DMS 273 (cell line): ENCODE results near the gene FSIP2.
"Not testable (repeated sequence)": the region's sequence is repeated elsewhere in the genome, so short reads cannot be mapped to it uniquely, and the experiment has no call there.

Source experiments
- DNase-seq: peaks from one replicate; lab custom pipeline; 2025; ENCODE audit not compliant: unreplicated experiment; lab: John Stamatoyannopoulos, UW

FSIP2 gene

GRCh38 chr2:185796758-185797157 is 58.2 kb downstream of the FSIP2 start:
- DNase-seq, result no peak

- no peak for DNase-seq
Measured at GRCh38 chr2:185802926-185803325, 64.3 kb downstream of the FSIP2 start.

- no peak for DNase-seq
Measured at GRCh38 chr2:185806783-185807182, 68.2 kb downstream of the FSIP2 start.

GRCh38 chr2:185807351-185807750 is 68.7 kb downstream of the FSIP2 start:
- DNase-seq, result no peak

GRCh38 chr2:185811580-185811979 is 73.0 kb downstream of the FSIP2 start:
- no peak for DNase-seq

- DNase-seq, result no peak
Measured at GRCh38 chr2:185813707-185814106, 75.1 kb downstream of the FSIP2 start.

- DNase-seq, result no peak
Measured at GRCh38 chr2:185817991-185818390, 79.4 kb downstream of the FSIP2 start.

- no peak for DNase-seq
Measured at GRCh38 chr2:185821467-185821866, 82.9 kb downstream of the FSIP2 start.

- DNase-seq, result no peak
Measured at GRCh38 chr2:185823773-185824172, 85.2 kb downstream of the FSIP2 start.

- no peak for DNase-seq
Measured at GRCh38 chr2:185825557-185825956, 87.0 kb downstream of the FSIP2 start.

GRCh38 chr2:185828326-185828725 is 89.7 kb downstream of the FSIP2 start:
- DNase-seq, result no peak

- no peak for DNase-seq
Measured at GRCh38 chr2:185833864-185834263, 95.3 kb downstream of the FSIP2 start.

GRCh38 chr2:185835974-185836373 is 97.4 kb downstream of the FSIP2 start:
- DNase-seq, result no peak

- DNase-seq, result no peak
Measured at GRCh38 chr2:185854885-185855284, 116.3 kb downstream of the FSIP2 start.

GRCh38 chr2:185857691-185858090 is 119.1 kb downstream of the FSIP2 start:
- no peak for DNase-seq

- DNase-seq, result no peak
Measured at GRCh38 chr2:185859506-185859905, 120.9 kb downstream of the FSIP2 start.

GRCh38 chr2:185860321-185860720 is 121.7 kb downstream of the FSIP2 start:
- DNase-seq, result no peak

GRCh38 chr2:185862657-185863398 is 124.2 kb downstream of the FSIP2 start:
- no peak for DNase-seq

GRCh38 chr2:185864468-185865260 is 126.1 kb downstream of the FSIP2 start:
- not testable (repeated sequence) for DNase-seq

- DNase-seq, result no peak
Measured at GRCh38 chr2:185875136-185875931, 136.7 kb downstream of the FSIP2 start.

- DNase-seq, result no peak
Measured at GRCh38 chr2:185876234-185876633, 137.6 kb downstream of the FSIP2 start.

GRCh38 chr2:185880396-185880795 is 141.8 kb downstream of the FSIP2 start:
- no peak for DNase-seq
